NCI-H1436 (cell line): Measurements from ENCODE around the gene SPTBN4.
"Not testable (repeated sequence)": the region's sequence is repeated elsewhere in the genome, so short reads cannot be mapped to it uniquely, and the experiment has no call there.

Experiments used
- DNase-seq: peaks from one replicate; lab custom pipeline; 2025; lab: John Stamatoyannopoulos, UW

Gene SPTBN4

DNA sequence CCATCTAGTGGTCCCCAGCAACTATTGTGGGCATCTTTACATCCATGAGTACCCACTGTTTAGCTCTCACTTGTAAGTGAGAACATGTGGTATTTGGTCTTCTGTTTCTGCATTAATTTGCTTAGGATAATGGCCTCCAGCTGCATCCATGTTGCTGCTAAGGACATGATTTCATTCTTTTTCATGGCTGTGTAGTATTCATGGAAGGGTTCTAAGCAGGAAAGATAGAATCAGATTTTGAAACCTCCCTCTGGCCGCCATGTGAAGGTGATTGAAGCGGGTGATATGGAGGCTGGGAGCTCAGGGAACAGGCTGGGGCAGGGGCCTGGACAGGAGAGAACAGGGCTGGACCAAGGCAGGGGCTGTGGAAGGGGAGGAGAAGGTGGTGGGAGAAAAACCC, 154.5 kb downstream of the SPTBN4 start:
- DNase-seq, result no peak

DNA sequence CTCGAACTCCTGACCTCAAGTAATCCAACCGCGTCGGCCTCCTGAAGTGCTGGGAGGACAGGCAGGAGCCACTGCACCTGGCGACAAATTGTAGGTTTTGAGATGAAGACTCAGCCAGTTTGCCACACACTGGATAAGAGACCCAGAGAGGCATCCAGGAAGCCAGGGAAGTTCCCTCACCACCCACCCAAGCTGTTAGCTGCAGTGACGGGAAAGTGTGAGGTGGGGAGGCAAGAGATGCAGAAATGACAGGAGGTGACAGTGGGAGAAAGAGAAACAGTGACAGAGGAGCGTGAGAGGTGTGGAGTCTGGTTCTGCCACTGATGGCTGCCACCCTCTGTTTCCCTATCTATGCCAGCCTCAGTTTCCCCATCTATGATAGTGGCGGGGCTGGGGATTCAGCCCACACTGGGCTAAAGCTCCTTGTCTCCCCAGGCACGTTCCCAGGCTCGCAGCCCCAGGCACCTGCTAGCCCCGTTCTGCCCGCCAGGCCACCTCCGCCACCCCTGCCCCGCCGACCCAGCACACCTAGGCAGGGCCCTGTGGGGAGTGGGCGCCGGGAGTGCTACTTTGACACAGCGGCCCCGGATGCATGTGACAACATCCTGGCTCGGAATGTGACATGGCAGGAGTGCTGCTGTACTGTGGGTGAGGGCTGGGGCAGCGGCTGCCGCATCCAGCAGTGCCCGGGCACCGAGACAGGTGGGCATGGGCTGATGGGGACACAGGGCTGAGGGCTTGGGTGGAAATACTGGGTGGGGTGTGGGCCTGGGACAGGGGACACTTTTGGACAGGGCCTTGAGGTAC, 155.4 kb downstream of the SPTBN4 start:
- DNase-seq, result no peak

DNA sequence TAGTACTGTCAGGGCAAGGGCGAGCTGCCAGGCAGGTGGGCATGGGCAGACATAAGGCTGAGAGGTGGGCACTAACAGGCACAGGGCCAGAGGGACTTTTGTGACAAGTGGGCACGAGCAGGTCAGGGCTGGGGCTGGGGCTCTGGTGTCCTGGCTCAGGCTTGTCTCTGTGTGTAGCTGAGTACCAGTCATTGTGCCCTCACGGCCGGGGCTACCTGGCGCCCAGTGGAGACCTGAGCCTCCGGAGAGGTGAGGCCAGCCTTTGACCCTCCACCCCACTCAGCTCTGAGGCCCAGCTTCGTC, 155.9 kb downstream of the SPTBN4 start:
- DNase-seq, result no peak

DNA sequence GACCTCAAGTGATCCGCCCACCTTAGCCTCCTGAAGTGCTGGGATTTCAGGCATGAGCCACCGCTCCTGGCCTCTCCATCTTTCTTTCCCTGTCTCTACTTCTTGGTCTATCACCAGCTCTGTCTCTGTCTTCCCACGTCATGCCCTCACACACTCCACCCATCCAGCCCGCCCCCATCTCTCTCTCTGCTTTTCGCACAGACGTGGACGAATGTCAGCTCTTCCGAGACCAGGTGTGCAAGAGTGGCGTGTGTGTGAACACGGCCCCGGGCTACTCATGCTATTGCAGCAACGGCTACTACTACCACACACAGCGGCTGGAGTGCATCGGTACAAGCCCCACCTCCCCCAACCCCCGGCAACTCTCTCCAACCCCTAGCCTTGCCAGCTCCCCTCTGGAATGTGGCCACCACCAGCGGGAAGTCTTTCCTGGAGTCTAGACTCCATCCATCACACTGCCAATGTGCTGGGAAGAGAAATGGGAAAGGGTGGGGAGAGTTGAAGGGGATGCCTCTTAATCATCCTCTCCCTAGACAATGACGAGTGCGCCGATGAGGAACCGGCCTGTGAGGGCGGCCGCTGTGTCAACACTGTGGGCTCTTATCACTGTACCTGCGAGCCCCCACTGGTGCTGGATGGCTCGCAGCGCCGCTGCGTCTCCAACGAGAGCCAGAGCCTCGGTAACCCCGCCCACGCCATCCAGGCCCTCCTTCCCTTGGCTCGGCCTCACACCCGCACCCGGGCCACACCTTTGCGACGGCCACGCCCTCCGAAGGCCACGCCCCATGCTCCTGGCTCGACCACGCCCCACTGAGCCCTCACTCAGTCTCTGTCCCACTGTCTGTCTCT, 156.8 kb downstream of the SPTBN4 start:
- DNase-seq, result no peak

DNA sequence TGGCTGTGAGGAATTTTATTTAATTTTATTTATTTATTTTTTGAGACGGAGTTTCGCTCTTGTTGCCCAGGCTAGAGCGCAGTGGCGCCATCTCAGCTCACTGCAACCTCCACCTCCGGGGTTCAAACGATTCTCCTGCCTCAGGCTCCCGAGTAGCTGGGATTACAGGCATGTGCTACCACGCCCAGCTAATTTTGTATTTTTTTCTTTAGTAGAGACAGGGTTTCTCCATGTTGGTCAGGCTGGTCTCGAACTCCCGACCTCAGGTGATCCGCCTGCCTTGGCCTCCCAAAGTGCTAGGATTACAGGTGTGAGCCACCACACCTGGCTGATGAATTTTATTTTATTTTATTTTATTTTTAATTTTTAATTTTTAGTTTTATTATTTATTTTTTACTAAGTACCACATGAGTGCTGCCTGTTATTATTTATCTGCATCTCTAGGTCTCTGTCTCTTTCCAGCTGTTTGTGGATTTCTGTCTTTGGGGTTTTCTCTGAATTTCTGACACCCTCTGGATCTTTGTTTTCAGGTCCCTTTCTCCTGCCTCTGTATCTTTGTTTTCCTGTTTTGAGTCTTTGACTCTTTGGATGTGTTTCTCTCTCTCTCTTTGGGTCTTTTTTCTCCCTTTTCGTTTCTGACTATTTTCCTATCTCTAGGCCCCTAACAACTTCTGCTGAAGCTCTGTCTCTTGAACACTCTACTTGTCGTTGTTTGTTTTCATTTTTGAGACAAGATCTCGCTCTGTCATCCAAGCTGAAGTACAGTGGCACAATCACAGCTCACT, 157.8 kb downstream of the SPTBN4 start:
- DNase-seq, result not testable (repeated sequence)

DNA sequence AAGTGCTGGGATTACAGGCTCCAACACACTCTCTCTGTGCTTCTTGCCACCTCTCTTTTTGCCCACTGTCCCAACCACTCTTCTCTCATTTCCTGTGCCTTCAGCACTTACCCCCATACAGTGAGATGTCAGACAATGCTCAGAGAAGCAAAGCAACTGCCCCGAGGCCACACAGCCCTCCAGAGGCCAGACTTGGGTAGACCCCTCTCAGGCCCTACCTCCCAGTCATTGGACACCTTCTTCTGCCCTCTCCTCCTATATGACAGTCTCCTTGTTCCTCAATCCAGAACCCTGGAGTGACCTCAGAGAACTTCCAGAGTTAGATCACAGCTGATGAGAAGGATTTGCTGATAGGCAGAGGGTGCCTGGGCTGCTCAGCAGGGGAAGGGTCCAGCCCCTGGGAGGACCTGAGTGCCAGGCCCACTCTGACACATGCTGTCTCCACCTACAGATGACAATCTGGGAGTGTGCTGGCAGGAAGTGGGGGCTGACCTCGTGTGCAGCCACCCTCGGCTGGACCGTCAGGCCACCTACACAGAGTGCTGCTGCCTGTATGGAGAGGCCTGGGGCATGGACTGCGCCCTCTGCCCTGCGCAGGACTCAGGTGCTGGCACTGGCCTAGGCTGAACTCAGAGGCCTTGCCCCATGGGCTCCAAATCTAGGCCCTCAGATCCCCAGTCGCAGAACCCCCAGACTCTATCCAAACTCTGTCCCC, 158.8 kb downstream of the SPTBN4 start:
- no peak for DNase-seq
